ENCODE results near the gene MAMSTR.
A peak's percentile ranks its signal among the peaks of the same experiment; 100 is the strongest.
"Not testable (repeated sequence)": the region's sequence is repeated elsewhere in the genome, so short reads cannot be mapped to it uniquely, and the experiment has no call there.

MAMSTR gene, protein sequence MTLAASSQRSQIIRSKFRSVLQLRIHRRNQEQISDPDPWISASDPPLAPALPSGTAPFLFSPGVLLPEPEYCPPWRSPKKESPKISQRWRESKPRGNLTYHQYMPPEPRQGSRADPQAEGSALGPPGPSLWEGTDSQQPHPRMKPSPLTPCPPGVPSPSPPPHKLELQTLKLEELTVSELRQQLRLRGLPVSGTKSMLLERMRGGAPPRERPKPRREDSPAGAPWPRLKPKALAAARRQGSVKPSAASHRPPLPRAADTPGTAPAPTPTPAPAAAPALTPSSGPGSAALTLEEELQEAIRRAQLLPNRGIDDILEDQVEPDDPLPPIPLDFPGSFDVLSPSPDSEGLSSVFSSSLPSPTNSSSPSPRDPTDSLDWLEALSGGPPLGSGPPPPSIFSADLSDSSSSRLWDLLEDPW

DNA sequence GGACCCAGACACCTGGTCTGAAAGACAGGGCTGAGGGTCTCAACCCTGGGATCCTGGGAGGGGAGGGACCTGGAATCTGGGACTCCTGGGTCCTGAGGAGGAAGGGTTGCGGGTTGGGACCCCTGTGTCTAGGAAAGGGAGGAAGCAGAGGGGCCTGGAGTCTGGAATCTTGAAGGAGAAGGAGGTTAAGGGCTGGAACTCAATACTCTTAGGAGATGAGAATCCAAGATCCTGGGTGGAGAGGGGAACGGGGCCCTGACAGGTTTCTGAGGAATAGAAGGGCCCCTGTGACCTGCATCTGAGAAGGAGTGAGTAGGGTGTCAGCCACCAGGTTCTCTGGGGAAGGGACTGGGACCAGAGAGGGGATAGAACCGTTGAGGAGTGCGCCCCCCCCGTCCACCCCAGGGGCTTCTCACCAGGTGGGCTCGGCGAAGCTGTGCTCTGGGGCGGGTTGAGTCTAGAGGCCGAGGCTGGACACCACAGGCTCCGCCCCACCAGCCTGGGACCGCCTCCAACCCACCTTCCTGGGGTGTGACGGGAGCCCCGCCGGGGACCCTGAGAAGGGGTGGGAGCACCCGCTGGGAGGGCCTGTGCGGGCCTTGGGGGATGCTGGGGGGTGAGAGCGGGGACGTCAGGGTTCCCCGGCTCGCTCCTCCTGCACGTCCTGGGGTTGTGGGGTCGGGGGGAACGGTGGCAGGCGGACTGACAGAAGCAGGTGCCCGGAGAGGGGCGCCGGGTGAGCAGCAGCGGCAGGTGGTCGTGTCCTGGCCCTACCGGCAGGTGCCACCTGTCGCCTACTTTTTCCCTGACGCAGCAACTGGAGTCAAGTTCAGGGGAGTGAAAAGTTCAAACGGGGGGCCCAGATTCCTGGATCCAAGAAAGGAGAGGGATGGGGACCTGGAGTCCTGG is at the start of gene MAMSTR:
Gene MAMSTR, minus strand, starts transcription at position 463 of the 909 bp plus-strand sequence. CDS start 694 bp downstream, outside the sequence.
- no peak for DNase-seq (ENCODE audit: low read depth)

DNA sequence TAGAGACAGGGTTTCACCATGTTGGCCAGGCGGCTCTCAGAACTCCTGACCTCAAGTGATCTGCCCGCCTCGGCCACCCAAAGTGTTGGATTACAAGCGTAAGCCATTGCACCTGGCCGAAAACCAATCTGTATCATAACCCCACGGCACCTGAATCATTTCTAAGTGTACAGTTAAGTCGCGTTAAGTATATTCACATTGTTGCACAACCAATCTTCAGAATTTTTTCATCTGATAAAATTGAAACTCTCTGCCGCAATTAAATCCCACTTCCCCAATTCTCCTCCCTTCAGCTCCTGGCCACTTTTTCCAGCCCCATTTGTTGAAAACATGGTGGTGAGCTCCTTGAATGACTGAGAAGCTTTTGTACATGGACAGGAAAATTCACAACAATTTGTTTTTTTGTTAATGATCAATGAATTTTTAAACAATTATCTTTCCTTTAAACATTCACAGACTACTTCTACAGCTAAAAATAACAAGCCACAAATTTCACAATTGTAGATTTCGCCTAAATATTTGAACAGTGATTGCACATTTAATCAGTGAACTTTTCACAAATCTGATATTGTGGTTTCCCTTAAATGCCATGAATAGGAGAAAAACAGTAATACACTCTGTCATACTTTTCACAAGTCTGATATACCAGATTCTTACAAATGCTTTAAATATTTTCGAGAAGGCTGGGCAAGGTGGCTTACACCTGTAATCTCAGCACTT is 49.6 kb upstream of the MAMSTR start:
- peak; percentile 83 for DNase-seq (ENCODE audit: low read depth)

DNA sequence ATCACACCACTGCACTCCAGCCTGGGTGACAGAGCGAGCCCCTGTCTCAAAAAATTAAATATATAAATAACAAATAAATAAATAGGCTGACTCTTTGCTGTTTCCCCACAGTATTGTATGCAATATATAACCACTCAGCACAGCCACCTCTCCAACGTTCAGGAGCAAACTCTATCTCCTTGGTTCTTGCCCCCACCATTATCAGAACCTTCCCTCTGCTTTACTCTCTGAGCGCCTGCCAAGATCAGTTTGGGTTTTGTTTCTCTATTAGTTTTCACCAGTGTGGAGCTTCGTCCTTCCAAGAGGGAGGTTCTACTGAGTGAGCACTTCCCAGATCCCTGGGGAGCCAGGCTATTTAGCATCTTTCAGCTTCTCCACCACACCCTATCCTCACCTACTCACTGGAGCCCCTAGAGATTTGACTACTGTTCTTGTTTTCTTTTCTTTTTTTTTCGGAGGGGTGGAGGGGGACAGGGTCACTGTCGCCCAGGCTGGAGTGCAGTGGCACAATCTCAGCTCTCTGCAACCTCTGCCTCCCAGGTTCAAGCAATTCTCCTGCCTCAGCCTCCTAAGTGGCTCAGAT is 48.7 kb upstream of the MAMSTR start:
- DNase-seq (ENCODE audit: low read depth): not testable (repeated sequence)

DNA sequence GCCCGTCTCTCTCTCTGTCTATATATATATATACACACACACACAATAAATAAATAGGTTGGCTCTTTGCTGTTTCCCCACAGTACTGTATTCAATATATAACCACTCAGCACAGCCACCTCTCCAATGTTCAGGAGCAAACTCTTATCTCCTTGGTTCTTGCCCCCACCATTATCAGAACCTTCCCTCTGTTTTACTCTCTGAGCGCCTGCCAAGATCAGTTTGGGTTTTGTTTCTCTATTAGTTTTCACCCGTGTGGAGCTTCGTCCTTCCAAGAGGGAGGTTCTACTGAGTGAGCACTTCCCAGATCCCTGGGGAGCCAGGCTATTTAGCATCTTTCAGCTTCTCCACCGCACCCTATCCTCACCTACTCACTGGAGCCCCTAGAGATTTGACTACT is 46.3 kb upstream of the MAMSTR start:
- not testable (repeated sequence) for DNase-seq (ENCODE audit: low read depth)

DNA sequence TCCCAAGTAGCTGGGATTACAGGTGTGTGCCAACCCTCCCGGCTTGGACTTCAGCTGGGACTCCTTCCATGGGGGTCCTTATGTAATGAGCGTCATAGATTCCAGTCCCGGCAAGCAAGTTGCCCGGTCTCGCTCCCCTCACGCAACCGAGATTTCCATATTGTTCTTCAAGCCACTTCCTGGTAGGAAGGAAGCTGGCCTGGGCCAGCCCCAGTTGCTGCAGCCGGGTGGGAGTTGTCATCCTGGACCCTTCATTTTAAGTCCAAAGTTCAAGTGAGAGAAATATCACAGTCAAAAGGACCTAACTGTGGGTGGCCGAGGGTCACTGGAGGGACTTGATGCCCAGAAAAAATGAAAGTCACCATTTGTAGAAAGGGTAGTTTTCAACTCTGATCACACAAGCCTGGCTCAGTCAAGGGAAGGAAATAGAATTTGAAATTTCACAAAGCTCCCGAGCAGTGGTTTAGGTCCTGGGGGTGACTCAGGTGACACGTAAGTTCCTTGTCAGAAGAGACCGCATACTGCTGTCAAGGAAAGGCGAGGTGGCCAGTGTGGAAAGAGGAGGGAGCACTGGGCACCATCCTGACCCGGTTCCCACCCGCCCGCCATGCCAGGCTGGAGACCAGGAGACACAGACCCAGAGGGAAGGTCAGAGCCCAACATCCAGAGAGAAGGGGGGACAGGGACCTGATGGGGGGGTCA is 41.1 kb upstream of the MAMSTR start:
- DNase-seq (ENCODE audit: low read depth): no peak

DNA sequence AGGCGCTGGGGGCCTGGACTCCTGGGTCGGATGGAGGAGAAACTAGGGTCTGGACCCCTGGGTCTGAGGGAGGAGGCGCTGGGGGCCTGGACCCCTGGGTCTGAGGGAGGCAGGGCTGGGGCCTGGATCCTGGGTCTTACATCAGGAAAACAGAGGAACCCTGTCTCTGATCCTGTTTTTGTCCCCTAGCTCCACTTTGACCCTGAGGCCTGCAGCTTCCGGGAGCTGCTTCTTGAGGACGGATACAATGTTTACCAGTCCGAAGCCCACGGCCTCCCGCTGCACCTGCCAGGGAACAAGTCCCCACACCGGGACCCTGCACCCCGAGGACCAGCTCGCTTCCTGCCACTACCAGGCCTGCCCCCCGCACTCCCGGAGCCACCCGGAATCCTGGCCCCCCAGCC is 38.2 kb upstream of the MAMSTR start:
- no peak for DNase-seq (ENCODE audit: low read depth)

DNA sequence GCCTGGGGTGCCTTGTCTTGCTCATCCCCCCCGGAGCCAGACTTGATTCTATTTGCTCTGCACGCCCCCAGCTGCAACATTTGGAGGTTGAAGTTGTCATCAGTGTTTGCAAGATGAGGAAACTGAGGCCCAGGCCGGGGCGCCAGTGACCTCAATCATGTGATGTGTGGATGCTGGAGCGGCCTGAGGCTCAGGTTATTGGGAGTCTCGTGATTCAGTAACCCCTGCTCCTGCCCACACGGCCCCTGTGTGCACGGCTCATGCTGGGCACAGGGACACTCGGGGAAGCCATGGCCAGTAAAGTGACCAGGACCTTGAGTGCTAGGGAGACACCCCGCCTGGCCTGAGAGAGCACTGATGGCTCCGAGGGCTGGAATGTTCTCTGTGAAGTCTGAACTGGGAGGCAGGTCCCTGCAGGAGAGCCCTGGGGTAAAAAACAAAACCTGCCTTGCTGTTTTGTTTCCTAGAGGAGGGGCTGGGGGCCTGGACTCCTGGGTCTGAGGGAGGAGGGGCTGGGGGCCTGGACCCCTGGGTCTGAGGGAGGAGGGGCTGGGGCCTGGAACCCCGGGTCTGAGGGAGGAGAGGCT is 37.7 kb upstream of the MAMSTR start:
- no peak for DNase-seq (ENCODE audit: low read depth)

DNA sequence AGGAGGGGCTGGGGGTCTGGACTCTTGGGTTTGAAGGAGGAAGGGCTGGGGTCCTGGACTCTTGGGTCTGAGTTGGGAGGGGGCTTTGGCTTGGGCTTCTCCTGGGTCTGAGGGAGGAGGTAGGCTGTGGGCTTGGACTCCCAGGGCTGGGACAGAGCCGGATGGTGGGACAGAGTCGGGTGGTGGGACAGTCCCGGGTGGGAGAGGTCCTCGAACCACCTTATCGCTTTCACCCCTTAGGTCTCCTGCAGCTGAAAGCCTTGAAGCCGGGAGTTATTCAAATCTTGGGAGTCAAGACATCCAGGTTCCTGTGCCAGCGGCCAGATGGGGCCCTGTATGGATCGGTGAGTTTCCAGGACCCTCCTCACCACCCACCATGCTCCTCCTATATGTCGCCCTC is 37.2 kb upstream of the MAMSTR start:
- no peak for DNase-seq (ENCODE audit: low read depth)

DNA sequence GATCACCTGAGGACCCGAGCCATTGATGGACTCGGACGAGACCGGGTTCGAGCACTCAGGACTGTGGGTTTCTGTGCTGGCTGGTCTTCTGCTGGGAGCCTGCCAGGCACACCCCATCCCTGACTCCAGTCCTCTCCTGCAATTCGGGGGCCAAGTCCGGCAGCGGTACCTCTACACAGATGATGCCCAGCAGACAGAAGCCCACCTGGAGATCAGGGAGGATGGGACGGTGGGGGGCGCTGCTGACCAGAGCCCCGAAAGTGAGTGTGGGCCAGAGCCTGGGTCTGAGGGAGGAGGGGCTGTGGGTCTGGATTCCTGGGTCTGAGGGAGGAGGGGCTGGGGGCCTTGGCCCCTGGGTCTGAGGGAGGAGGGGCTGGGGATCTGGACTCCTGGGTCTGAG is 36.7 kb upstream of the MAMSTR start:
- no peak for DNase-seq (ENCODE audit: low read depth)

DNA sequence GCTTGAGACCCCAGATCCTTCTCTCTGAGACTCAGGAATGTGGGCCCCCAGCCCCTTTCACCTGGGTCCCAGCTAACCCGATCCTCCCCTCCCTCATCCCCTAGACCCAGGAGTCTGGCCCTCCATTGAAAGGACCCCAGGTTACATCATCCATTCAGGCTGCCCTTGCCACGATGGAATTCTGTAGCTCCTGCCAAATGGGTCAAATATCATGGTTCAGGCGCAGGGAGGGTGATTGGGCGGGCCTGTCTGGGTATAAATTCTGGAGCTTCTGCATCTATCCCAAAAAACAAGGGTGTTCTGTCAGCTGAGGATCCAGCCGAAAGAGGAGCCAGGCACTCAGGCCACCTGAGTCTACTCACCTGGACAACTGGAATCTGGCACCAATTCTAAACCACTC is 36.3 kb upstream of the MAMSTR start:
- no peak for DNase-seq (ENCODE audit: low read depth)

DNA sequence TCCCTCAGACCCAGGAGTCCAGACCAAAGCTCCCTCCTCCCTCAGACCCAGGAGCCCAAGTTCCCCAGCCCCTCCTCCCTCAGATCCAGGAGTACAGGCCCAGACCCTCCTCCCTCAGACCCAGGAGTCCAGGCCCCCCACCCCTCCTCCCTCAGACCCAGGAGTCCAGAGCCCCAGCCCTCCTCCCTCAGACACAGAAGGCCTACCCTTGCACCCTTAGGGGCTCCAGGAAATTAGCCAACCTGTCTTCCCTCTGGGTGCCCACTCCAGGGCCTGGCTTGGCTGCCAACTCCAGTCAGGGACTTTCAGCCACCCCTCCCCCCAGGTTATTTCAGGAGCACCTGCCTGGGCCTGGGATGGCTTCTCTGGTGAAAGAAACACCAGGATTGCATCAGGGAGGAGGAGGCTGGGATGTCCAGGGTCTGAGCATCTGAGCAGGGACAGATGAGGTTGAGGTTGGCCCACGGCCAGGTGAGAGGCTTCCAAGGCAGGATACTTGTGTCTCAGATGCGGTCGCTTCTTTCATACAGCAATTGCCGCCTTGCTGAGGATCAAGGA is 35.6 kb upstream of the MAMSTR start, which contains the start of gene FGF21:
Gene FGF21, plus strand, starts transcription at position 441 of the 558 bp plus-strand sequence. CDS start 713 bp downstream, outside the sequence.
- DNase-seq (ENCODE audit: low read depth): no peak

DNA sequence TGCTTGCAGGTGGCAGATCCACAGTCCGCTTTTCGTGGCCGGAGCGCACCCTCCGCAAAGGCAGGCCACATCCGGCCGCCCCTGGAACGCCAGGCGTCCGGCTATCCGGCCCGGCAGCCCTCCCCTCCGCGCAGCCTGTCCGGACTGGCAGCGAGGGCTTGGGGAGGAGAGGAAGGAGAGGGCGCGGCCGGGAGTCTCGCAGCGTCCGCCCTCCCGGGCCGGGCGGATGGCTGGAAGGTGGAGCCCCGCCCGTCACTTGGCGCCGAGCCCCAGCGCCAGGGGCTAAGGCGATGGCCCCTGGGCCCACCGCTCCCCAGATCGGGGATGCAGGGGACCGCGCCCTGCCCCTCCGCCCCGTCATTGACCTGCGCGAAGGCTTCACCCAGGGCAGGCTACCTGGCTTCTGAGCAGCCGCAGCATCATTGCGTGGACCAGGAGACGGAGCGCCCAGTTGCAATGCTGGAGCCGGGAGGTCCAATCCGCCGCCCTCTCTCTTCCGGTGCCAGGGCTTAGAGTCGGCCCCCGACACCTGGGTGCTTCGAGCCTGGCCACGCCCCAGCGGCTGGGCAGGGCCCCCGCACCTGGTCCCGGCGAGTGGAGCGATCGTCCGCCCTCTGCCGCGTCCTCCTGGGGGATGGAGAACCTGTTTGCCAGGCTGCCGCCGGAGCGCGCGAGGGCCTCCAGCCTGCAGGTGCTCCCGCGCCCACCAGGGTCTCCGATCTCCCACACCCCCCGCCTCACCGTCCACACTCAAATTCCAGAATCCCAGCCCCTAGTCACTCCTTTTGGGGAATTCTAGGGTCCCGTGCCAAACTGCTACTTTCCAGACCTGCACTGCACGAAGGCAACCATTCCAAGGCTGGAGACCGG is 33.2 kb upstream of the MAMSTR start, which contains the start of gene FUT1:
Gene FUT1, minus strand, starts transcription at position 146 of the 870 bp plus-strand sequence. CDS start 1,360 bp downstream, outside the sequence.
- DNase-seq (ENCODE audit: low read depth): no peak

DNA sequence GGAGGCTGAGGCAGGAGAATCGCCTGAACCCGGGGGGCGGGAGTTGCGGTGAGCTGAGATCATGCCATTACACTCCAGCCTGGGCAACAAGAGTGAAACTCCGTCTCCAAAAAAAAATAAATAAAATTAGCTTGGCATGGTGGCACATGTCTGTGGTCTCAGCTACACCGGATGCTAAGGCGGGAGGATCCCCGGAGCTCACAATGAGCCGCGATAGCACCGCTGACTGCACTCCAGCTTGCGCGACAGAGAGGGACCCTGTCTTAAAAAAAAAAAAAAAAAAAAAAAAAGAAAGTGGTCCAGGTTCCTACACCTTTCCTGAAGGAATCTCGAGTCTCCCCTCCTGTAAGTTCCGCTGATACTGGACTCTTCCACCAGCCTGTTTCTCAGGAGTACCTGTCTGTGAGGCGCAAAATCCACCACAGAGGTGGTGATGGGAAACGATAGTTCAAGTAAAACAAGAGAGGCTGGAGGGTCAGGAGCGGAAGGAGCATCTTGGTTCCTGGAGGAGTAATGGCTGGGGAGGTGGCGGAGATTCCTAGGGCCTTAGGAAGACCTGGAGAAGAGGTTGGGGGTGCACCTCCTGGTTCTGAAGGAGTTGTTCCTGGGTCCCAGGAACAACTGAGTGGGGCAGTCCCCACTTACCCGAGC is 32.4 kb upstream of the MAMSTR start:
- DNase-seq (ENCODE audit: low read depth): no peak

DNA sequence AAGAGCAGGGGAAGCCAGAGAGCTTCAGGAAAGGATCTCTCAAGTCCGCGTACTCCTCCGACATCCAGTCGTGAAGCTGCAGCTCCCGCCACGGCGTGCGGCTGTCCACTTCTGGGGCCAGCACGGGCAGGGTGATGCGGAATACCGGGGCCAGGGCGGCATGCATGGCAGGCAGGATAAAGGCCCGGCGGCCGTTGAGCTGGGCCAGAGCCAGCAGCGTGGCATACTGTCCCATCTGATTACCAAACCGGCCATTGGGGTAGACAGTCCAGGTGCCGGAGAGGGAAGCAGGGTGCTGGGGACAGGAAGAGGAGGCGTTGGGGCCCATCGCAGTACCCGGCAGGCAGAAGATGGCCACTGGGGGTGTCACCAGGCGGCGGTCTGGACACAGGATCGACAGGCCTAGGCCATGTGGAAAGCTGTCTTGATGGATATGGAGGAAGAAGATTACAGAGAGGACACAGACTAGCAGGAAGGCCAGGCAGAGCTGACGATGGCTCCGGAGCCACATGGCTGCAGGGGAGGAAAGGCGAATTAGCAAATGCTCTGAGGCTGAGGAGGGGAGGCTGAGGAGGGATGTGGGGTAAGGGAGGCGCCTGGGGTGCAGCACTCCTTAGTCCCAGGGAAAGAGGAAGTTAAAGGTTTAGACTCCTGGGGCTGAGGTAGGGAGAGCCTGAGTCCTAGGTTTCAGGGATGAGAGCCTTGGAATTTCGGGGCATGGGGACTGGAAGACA is 31.4 kb upstream of the MAMSTR start:
- no peak for DNase-seq (ENCODE audit: low read depth)

DNA sequence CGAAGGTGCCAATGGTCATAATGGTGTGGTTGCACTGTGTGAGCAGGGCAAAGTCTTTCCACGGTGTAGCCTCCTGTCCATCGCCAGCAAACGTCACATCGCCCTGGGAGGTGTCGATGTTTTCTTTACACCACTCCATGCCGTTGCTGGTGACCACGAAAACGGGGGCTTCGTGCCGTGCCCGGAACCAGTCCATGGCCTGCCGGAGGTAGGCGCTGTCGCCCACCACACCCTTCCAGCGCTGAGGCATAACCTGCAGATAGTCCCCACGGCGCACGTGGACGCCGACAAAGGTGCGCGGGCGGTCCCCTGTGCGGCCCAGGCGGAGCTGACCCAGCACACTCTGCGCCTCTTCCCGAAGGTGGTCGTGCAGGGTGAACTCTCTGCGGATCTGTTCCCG is 30.8 kb upstream of the MAMSTR start:
- no peak for DNase-seq (ENCODE audit: low read depth)

DNA sequence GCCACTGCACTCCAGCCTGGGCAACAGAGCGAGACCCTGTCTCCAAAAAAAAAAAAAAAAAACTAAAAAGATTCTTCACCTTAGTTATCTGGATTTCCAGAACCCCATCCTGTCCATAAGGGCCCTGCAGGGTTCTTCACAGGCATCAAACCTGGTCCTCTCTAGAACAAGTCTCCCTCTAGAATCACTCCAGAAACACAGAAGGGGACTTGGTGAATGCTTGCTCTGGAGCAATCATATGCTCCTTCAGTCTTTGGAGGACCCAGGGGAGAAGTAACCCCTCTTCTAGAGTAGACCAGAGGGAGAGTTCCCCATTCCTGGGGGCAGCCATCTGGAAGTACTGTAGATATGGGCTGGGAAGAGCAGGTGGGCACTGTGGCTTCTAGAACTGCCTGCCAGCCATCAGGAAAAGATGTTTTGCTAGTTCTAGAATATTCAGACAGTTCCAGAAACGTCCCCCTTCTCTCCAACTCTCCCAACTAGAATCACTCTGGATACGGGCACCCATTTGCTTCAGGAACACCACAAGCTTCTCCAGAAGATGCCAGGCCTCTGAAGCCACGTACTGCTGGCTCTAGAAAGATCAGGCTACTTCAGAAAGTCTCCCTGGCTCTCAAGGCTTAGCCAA is 30.2 kb upstream of the MAMSTR start:
- DNase-seq (ENCODE audit: low read depth): no peak

DNA sequence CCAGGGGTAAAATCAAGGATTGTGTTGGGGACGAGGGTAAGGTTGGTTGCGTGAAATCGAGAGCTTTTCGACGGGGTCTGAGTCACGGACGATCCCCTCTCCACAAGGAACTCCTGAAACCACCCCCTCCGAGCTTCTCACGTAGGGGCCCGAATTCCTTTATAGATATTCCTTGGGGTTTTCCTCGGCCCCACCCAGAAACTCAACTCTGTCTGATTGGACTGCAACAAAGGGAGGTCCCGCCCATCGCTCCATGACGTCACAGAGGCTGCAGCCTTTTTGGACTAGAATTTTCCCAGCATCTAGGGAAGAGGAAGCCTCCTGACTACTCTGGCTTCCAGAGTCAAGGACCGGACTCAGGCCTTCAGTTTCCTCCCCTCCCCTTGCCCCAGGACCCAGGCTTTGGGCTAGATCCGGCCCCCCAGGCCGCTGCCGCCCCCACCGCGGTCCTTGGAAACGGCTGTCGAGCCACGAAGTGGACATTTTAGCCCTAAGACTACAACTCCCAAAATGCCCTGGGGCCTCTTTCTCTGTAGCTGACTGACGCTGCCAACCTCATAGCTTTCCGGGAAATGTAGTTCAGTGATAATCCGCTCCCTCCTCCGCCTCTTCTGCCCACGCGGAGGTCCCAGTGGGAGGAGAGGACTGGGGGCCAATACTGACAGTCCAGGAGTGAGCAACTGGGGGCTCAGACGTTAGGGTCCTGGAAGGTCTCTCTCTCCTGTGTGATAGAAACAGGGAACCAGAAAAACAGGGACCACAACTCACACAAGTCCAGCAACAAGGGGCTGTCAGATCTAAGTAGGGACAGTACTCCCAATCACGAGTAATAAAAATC is 27.4 kb upstream of the MAMSTR start, which contains the start of gene IZUMO1:
Gene IZUMO1, minus strand, starts transcription at position 172 of the 838 bp plus-strand sequence. CDS start 1,050 bp downstream, outside the sequence.
- peak; percentile 88 for DNase-seq (ENCODE audit: low read depth)
